ENCODE results near the gene HOXA1.

HOXA1 gene

GRCh38 chr7:27142580-27143022 is 46.8 kb upstream of the HOXA1 start:
- in situ Hi-C loops (cut with HindIII; ENCODE audit: low pct_ligation_motif_present, low sequenced_read_pairs) = no loop called here
- Histone ChIP-seq H3K4me3 (ENCODE audit: low read depth, low read length) (peak overlapping the region; percentile 40), H3K27me3 (replicated peaks) (peaks cover 97% of the 10 kb centered on the region), H3K27ac (no peak overlapping the region), H3K36me3 (replicated peaks) (no peaks in the 10 kb centered on the region)
- TF ChIP-seq CTCF (IDR thresholded peaks at IDR 0.05; ENCODE audit: low read depth, low read length, missing control alignments) = no peak
- DNase-seq = no peak

GRCh38 chr7:27141923-27142579 is 46.3 kb upstream of the HOXA1 start:
- DNase-seq = no peak
- H3K27me3 ChIP-seq (replicated peaks) = peaks cover 97% of the 10 kb centered on the region
- no peaks in the 10 kb centered on the region for H3K36me3 ChIP-seq (replicated peaks)
- in situ Hi-C loops (cut with HindIII; ENCODE audit: low pct_ligation_motif_present, low sequenced_read_pairs) = no loop called here
- no peak overlapping the region for H3K27ac ChIP-seq
- H3K4me3 ChIP-seq (ENCODE audit: low read depth, low read length) = peak overlapping the region; percentile 40
- peak; percentile 4 for TF ChIP-seq CTCF (IDR thresholded peaks at IDR 0.05; ENCODE audit: low read depth, low read length, missing control alignments)

- H3K36me3 ChIP-seq (replicated peaks) = no peaks in the 10 kb centered on the region
- H3K27ac ChIP-seq = no peak overlapping the region
- H3K27me3 ChIP-seq (replicated peaks) = peaks cover 97% of the 10 kb centered on the region
- H3K4me3 ChIP-seq (ENCODE audit: low read depth, low read length) = no peak overlapping the region
- TF ChIP-seq CTCF (IDR thresholded peaks at IDR 0.05; ENCODE audit: low read depth, low read length, missing control alignments) = no peak
- in situ Hi-C loops (cut with HindIII; ENCODE audit: low pct_ligation_motif_present, low sequenced_read_pairs) = no loop called here
- DNase-seq = no peak
Observed at GRCh38 chr7:27141137-27141922, 45.5 kb upstream of the HOXA1 start.

- no peak for DNase-seq
Observed at GRCh38 chr7:27140126-27140857, 44.5 kb upstream of the HOXA1 start.

More at GRCh38 chr7:27140126-27140857, 44.5 kb upstream of the HOXA1 start:
- in situ Hi-C loops (cut with HindIII; ENCODE audit: low pct_ligation_motif_present, low sequenced_read_pairs) = no loop called here
- Histone ChIP-seq H3K27ac (no peak overlapping the region), H3K36me3 (replicated peaks) (no peaks in the 10 kb centered on the region), H3K4me3 (ENCODE audit: low read depth, low read length) (no peak overlapping the region), H3K27me3 (replicated peaks) (peaks cover 97% of the 10 kb centered on the region)
- TF ChIP-seq CTCF (IDR thresholded peaks at IDR 0.05; ENCODE audit: low read depth, low read length, missing control alignments) = no peak
